Stimulated activated CD4-positive, alpha-beta T cell treated with anti-CD3 and anti-CD28 coated beads, Interleukin-2, amount 100 ng/mL, for 4 hours (primary cell): ENCODE data around the gene LRRC4.

Source experiments
- DNase-seq: peaks from one replicate; pipeline ENCODE4 v3.0.0-alpha.2; 2020; ENCODE audit warnings: low read depth

LRRC4 gene

GRCh38 chr7:128006550-128007302, 24.5 kb downstream of the LRRC4 start:
- no peak for DNase-seq

DNA sequence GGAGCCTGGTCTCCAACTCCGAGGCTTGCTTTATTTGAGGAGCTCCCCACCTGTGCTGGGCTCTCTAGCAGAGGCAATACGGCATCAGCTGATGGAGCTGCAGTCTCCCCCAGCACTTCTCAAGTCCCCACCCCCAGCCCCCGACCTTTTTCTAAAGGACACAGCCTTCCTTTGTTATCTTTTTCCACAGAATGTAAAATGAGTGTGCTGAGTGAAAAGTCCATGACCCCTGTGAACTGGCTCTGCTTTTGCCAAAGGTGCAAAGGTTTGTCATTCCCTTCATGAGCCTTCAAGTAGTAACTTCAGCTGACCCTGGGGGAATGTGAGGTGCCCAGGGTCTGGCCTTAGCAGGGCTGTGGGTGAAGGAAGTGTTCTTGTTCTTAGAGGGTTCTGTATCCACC, 25.5 kb downstream of the LRRC4 start:
- DNase-seq, result no peak

DNA sequence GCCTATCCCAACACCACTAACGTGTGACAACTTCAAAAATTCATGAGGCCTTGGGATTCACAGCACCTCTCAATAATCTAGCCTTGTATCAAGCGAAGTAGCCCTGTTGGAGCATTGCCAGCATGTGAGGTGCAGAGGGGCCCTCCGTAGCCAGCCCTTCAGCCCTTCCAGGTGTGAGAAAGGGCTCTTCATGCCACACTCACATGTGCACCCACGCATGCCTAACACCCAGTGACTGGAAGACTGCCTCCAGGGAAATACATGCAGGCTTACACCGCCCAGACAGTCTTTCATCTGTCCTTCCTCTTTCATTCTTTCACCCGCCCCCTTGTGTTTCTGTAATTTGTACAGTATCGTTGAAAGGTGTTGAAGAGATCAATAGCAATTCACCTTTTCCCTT, 26.1 kb downstream of the LRRC4 start:
- no peak for DNase-seq

DNA sequence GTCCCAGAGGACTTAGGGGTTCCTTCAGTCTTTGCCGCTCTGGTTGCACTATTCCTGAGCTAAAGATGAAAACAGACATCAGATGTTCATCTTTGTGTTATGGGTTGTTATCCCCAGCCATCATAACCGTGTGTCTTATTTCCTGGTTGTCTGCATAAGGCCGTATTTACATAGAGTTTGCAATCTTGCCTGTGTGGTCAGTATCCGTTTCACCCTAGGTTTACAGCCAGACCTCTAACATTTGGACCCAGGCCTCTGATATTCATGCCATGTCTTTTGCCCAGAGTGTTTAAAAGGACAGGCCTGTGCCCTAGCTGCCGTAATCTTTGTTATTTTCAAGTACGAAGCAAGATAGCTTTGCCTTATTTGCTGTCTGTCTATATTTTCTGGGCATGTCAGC, 26.6 kb downstream of the LRRC4 start:
- no peak for DNase-seq

DNA sequence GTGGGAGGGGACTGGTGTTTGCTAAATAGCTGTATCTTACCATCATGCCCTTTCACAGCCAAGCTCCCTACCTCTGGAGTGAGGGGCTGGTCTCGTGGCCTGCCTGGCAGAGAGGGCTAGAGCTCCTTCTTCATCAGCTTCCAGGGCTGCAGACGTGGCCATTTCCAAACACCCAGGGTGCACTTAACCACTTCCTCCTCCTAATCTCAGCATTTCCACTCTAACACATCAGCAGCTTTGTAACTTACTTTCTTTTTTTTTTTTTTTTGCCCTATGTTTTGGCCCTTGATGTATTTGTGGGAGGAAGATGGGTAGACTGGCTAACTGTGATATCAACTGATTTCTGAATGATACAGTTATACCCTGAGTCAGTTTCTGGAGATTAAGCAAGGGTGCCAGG, 27.4 kb downstream of the LRRC4 start:
- no peak for DNase-seq

DNA sequence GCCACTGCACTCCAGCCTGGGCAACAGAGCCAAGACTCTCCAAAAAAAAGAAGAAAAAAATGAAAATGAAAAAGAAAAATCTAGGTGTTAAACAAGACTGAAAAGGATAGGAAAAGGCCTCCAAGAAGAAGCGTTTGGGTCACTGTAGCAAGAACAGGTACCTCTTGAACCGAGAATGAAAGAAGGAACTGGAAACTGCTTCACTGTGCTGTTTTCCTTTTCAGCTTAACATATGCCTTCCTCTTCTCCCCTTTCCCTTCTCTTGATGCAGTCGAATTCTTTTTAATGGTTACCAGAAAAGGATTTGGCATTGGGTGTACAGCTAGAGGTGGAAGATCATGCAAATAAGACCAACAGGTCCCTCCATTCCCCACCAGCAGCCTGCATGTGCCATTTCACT, 28.1 kb downstream of the LRRC4 start:
- no peak for DNase-seq

DNA sequence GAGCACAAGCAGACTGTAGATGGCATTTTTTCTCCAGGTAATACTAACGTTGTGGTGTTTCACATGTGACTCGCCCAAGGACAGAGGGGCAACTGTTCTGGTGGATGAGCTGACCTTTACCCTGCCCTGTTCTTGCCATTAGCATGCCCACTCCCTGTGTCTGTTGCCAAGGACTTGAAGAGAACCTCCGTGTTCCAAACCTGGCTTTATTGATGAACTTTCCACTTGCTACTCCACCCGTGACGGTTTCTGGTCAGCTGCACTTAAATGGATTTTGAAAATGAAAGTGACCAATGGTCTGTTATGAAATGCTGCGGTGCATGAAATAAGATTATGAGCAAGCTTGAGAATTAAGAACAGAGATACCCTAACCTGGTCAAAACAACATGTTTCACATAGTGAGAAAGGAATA, 30.4 kb downstream of the LRRC4 start:
- no peak for DNase-seq

DNA sequence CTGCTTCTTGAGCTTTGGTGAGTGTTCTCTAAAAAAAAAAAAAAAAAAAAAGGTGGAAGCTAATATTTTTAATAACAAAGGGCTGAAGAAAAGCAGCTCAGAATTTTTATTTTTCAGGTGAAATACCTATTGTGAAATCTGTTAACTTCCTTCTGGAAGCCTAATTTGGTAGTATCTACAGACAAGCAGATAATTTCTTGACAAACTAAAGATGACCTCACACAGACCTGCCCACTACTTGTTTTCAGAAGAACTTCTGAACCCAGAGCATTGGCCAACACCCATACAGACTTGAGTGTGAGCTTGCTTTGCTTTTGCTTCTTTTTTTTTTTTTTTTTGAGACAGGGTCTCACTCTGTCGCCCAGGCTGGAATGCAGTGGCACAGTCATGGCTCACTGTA, 31.2 kb downstream of the LRRC4 start:
- DNase-seq, result no peak

DNA sequence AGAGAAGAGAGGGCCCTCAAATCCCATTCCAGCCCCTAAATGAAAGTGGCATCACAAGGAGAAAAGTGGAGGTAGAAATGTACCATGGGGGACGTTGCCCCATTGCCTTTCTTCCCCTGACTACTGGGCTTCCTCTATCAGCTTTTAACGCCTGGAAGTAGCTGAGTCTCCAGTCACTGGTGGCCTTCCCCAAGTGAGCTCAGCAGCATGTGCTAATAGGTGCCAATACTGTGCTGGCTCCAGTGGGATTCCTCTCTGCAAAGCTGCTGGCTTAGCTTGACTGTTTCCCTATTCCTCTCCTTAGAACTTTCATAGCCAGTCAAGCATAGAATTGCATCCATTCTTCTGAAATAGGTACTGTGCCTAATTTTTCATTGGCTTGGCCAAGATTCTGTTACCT, 32.6 kb downstream of the LRRC4 start:
- no peak for DNase-seq

- no peak for DNase-seq
These were observed 33.9 kb downstream of the LRRC4 start for GRCh38 chr7:127997226-127997922.

DNA sequence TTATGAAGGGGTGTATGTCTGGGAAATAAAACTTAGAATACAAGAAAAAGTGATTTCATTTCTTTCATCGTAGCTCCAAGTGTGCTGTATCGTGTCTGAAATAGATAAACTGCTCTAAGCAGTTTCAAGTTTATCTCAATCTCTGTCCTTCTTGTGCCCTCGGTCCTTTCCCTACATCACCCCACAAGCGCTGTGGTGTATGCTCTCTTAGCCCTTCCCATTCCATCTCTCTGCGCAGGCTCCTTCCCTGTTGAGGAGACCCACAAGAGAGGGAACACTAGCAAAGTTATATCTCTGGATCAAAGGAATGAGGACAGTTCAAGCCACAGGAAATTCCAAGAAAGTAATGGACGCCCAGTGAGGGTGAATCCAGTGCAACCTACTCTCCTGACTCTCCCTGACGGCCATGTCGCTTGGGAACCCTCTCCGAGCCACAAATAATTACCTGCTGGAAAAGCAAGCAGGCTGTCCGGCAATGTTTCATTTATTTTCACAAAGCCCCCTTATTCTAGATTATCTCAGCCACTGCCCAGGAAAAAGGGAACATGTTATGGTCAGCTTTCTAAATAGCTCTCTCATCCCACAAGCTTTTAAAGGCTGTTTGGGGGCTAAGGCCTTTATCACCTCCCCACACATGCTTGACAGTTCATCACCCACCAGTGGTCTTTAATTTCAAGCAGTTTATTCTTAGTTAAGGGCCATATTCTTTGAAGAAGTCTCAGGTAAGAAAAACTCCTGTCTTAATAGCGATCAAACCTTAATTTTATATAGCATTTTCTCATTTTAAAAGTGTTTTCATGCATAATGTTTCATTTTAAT, 34.8 kb downstream of the LRRC4 start:
- DNase-seq, result no peak

GRCh38 chr7:127995881-127996215, 35.4 kb downstream of the LRRC4 start:
- no peak for DNase-seq

DNA sequence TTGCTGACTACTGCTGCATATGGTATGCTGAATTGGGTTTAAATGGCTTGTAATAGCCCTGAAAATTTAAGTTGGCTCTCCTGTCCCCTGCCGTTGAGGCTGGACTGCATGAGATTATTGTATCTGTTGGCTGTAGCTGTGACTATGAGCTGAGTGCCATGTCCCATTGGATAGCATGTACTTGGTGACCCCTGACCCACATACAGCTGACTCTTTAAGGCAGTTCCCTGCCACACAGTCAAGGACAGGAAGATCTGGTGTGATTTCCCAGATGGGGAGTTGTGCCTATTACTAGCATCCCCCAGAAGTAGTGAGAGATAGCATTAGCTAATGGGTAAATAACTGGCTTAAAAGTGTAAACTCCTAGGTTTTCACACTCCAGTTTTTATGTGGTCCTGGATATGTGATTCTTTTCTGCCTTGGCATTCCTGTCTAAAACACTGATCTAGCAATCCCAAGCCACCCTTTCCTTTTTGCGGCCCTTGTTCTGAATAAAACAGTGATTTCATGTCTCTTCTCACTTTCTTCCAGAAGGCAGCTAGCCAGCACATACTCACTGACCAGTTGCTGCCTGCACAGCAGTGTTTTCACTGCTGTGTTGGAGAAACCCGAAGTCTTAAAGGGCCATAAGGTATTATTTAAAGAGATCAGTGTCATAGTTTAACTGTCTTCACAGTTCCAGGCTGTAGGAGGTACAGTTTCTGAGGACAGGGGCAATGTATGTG, 35.9 kb downstream of the LRRC4 start:
- DNase-seq, result no peak

DNA sequence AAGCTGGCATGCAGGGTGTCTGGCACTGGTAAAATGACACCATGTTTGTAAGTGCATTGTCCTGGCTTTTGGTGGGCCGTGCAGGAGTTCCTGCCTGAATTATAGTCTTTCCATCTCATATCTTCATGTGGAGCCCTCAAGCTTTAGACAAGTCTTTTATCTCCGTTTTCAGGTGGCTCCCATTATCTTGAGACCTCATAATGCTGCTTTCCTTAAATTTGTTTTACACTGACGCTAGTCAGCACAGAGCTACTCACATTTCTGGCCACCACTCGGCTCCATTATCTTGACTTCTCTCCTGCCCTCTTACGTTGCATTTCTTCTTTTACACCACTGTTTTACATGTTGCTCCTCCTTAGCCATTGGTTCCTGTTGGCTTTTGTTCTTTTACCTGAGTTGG, 37.2 kb downstream of the LRRC4 start:
- no peak for DNase-seq

GRCh38 chr7:127993317-127993716, 37.9 kb downstream of the LRRC4 start:
- DNase-seq, result no peak

GRCh38 chr7:127988751-127989150, 42.5 kb downstream of the LRRC4 start:
- no peak for DNase-seq

DNA sequence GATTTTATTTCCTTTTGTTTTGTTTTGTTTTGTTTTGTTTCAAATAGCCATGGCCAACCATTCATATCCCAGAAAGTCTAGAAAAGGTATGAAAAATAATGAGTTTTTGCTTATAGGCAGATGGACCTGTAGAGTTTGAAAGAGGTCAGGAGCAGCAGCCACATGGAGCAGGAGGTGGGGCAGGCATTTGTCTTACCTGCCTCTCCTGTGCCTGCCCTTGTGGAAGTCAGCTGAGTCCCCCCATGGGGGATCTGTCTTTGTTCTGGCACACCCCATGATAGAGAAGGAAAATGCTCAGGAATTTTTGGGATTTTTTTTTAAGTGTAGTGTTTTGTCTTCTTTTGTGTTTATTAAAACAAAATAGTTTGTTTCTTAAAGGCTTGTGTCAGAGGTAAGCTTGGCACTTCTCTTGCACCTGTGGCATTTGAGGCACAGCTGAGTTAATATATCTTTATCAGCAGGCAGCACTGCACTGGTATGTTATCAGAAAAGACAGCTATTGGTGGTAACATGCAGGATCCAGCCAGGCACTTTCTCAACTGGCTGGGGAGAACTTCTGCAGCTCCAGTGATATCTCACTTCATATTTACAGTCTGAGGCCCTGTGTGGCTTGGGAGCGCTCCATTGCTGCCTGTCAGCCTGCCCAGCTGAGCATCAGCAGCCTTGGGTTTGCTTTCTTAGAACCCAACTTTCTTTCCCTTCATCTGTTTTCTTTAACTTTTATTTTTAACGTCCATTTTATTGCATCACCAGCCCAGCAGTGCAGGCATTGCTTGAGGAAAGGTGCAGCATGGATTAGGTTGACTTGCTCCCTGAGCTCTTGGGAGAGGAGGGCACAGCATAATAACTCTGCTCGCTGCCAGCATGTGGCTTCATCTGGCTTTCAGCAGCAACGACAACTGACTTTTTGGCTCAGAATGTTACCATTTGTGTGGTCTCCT, 44.4 kb downstream of the LRRC4 start:
- no peak for DNase-seq

DNA sequence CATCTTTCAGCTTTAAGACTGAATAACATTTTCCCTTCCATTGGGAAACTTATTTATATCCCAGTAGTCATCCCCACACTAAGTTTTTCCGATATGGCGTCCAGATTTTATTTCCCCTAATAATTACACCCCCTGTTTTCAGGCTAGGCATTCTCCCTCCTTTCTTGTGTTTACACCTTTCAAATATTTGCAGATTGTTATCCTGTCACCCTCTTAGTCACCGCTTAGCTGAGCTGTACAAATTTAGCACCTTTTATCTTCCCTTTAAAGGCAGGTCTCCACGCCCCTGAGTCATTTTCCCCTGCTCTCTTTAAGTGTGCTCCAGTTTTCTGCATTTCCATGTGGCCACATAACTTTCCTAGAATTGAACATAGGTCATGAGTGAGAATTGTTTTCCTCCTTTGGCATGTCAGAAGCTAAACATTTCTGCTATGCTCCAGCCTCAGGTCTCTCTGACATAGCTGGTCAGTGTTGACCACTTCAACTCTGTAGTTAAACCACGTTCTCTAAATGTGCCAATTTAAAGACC, 47.4 kb downstream of the LRRC4 start:
- DNase-seq, result no peak

DNA sequence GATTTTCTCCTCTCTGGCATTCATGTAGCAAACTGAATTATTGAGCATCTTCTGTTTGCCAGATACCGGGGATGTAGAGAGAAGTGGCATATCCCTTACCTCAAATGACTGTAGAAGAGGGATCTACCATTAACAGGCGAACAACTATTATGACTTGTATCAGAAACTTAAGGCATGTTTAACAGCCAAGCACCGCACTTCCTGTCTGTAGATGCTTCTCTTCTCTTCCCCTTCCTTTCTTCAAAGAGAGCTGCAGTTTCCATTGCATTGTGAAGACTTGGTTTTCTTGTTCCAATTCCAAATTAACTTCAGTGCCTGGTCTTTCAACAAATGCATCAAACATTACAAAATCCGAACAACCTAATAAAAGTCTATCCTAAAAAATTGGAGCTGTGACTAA, 49.3 kb downstream of the LRRC4 start:
- DNase-seq, result no peak

DNA sequence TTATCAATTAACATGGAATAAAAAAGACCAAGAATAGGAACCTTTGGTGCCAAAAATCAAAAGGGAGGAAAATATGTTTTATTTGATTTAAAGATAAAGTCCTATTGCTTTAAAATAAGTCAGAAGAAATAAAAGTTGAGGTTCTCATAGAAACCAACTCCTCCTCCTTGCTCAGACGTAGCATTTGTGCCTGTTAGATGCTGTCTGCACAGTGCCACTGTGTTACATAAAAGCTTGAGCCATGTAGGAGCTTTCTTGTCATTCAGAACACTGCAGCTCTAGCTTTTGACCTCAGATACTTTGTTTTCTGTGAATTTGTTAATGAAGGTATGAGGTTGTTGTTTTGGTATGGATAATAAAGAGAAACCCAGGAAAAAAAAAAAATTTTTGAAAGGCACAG, 50.3 kb downstream of the LRRC4 start:
- DNase-seq, result no peak

GRCh38 chr7:127979728-127980126, 51.5 kb downstream of the LRRC4 start:
- DNase-seq, result no peak
